Loucy (cell line): ENCODE data around the gene ANGPT4.

Source experiments
- CTCF ChIP-seq: fragments of 200-600 bp; sonication (generic); conservative IDR thresholded peaks from 2 replicates; pipeline ENCODE4 v1.5.1; 2014; ENCODE audit warnings: mild to moderate bottlenecking, antibody characterized with exemption, low read length
- EZH2phosphoT487 ChIP-seq: fragments of 200-600 bp; IDR thresholded peaks from 2 replicates; pipeline ENCODE4 v1.6.1; 2018; ENCODE audit warnings: antibody characterized with exemption, mild to moderate bottlenecking, moderate library complexity, borderline replicate concordance

GRCh38 chr20:919491-919916, 3.4 kb upstream of the ANGPT4 start:
- TF ChIP-seq CTCF: no peak
- TF ChIP-seq EZH2phosphoT487: no peak
